Activated naive CD8-positive, alpha-beta T cell treated with anti-CD3 and anti-CD28 coated beads, Interleukin-2, amount 10 ng/mL, durations not matched to agents 7 days and 5 days (primary cell): Measurements from ENCODE around the gene DOCK1. TPM values are rescaled to one million over a fixed set of nuclear protein-coding genes. Genes with fewer than 3 reads are reported as not detected.
"Not testable (repeated sequence)": the region's sequence is repeated elsewhere in the genome, so short reads cannot be mapped to it uniquely, and the experiment has no call there.

Source experiments
- ATAC-seq: fragments of 150-1000 bp; cut with Tn5 transposase; one replicate; pipeline ENCODE4 v1.10.0; 2021; ENCODE audit warnings: low read depth, moderate library complexity
- POLR2A ChIA-PET: fragments of 350-600 bp; sonication (Branson Sonifier 250); formaldehyde crosslinking; loops from one replicate; lab custom pipeline; 2021; ENCODE audit warnings: antibody characterized with exemption; lab: Charles Lee
- DNase-seq: peaks from one replicate; pipeline ENCODE4 v3.0.0; 2021
- H3K27ac Mint-ChIP-seq: one replicate; pipeline ENCODE4 v1.8.0; 2022; ENCODE audit warnings: mild to moderate bottlenecking, mixed read lengths
- H3K27me3 Mint-ChIP-seq: one replicate; pipeline ENCODE4 v1.8.0; 2022; ENCODE audit warnings: mild to moderate bottlenecking, moderate library complexity, mixed read lengths
- H3K36me3 Mint-ChIP-seq: one replicate; pipeline ENCODE4 v1.8.0; 2021; ENCODE audit warnings: mild to moderate bottlenecking, mixed read lengths
- H3K4me1 Mint-ChIP-seq: one replicate; pipeline ENCODE4 v1.8.0; 2021; ENCODE audit warnings: mixed read lengths
- H3K4me3 Mint-ChIP-seq: one replicate; pipeline ENCODE4 v1.8.0; 2022; ENCODE audit warnings: mild to moderate bottlenecking, moderate library complexity, mixed read lengths
- H3K9me3 Mint-ChIP-seq: one replicate; pipeline ENCODE4 v1.8.0; 2021; ENCODE audit warnings: mixed read lengths
- total RNA-seq, 2 experiments: library from RNA; stranded (reverse); gene quantifications; one replicate each; pipeline ENCODE4 v1.2.3, GENCODE V29; 2021

Gene DOCK1
- total RNA-seq, 2 experiments from 2014 or later, result 0.06 to 0.14 TPM

- H3K9me3 Mint-ChIP-seq, H3K4me3 Mint-ChIP-seq, ATAC-seq, H3K27ac Mint-ChIP-seq, H3K27me3 Mint-ChIP-seq, H3K36me3 Mint-ChIP-seq, DNase-seq, POLR2A ChIA-PET, H3K4me1 Mint-ChIP-seq: not testable (repeated sequence)
Measured at GRCh38 chr10:126890797-126891196, 14.4 kb upstream of the DOCK1 start.

DNA sequence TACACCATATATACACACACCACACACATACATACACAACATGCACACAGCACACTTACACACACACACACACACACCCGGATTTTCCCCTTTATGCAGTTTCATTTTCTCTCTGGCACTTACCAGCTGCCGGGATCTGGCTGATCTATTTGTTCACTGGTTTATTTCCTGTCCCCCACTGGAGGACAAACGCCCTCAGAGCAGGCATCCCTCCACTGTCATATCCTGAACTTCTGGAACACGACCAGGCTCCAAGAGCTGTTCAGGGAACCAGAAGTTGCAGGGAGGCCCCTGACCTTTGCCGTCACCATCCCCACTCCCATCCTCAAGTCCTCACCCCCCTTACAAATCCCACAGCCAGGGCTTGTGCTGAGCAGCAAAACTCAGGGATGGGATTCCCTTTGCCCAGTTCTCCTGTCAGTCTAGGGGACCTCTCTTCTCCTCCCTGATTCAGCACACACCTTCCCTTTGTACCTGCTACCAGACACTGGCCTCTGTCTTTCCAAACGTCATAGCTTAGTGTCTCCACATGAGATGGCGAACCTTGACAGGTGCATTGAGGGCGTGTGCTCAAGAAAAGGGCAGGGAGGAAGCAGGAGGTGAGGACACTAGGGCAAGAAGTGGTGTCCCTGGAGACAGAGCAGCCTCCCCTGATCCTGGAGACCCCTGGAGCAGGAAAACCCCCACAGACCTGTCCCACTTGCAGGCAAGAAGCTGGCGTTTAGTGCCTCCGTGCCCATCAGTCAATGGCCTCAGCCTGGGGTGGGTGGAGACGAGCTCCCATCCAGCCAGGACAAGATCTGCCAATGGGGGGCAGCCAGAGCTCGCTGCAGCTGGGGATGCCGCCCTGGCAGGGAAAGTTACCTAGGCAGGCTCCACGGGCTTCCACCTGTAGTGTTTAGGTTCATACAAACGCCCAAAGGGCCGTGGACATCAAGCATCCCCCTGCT lies 12.7 kb upstream of the DOCK1 start:
- no peaks in the 10 kb centered on the region for H3K27me3 Mint-ChIP-seq
- H3K9me3 Mint-ChIP-seq, result peaks cover 8% of the 10 kb centered on the region
- H3K4me1 Mint-ChIP-seq, result peaks cover 2% of the 10 kb centered on the region
- ATAC-seq, result no peak
- H3K36me3 Mint-ChIP-seq, result no peaks in the 10 kb centered on the region
- no peak for DNase-seq
- H3K27ac Mint-ChIP-seq, result no peak overlapping the region
- POLR2A ChIA-PET, result no interaction called here
- no peak overlapping the region for H3K4me3 Mint-ChIP-seq

- Mint-ChIP-seq H3K4me1 (peaks cover 2% of the 10 kb centered on the region), H3K36me3 (no peaks in the 10 kb centered on the region), H3K27me3 (no peaks in the 10 kb centered on the region), H3K4me3 (no peak overlapping the region), H3K27ac (no peak overlapping the region), H3K9me3 (peaks cover 12% of the 10 kb centered on the region)
- DNase-seq, result no peak
- POLR2A ChIA-PET, result no interaction called here
- no peak for ATAC-seq
Measured at GRCh38 chr10:126893206-126893605, 12.0 kb upstream of the DOCK1 start.

GRCh38 chr10:126893841-126894240 lies 11.4 kb upstream of the DOCK1 start:
- Mint-ChIP-seq H3K27ac (no peak overlapping the region), H3K36me3 (no peaks in the 10 kb centered on the region)
- ATAC-seq, result no peak

DNA sequence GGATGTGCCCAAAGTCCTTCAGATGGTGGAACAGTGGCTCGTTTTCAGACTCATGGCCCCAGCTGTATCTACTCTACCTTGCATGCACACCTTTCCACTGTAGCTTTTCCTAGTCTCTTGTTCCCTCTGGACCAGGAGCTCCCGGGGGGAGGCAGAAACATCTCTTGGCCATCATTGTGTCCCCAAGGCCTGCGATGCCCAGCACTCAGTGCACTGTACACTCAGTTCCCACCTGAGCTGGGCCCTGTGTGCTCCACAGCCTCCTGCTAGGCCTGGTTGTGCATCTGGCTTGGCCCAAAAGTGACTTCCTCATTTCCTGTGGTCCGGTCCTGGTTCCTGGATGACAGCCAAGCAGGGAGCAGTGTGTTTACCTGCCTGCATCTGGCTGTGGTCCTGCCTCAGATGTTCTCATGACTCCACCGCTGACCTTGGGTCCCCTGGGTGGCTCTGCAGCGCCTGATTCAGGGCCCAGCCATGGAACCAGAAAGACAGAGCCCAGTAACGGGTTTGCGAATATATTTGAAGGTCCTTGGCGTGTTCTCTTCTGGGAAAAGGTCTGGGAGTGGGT lies 9.9 kb upstream of the DOCK1 start:
- Mint-ChIP-seq H3K4me3 (no peak overlapping the region), H3K27ac (no peak overlapping the region), H3K9me3 (peaks cover 14% of the 10 kb centered on the region), H3K4me1 (peaks cover 2% of the 10 kb centered on the region), H3K27me3 (no peaks in the 10 kb centered on the region), H3K36me3 (no peaks in the 10 kb centered on the region)
- no peak for ATAC-seq
- no peak for DNase-seq
- POLR2A ChIA-PET, result no interaction called here

More at GRCh38 chr10:126893841-126894240, 11.4 kb upstream of the DOCK1 start:
- POLR2A ChIA-PET, result no interaction called here
- H3K9me3 Mint-ChIP-seq, result peaks cover 12% of the 10 kb centered on the region
- no peak overlapping the region for H3K4me3 Mint-ChIP-seq
- no peak for DNase-seq
- peaks cover 2% of the 10 kb centered on the region for H3K4me1 Mint-ChIP-seq
- H3K27me3 Mint-ChIP-seq, result no peaks in the 10 kb centered on the region

DNA sequence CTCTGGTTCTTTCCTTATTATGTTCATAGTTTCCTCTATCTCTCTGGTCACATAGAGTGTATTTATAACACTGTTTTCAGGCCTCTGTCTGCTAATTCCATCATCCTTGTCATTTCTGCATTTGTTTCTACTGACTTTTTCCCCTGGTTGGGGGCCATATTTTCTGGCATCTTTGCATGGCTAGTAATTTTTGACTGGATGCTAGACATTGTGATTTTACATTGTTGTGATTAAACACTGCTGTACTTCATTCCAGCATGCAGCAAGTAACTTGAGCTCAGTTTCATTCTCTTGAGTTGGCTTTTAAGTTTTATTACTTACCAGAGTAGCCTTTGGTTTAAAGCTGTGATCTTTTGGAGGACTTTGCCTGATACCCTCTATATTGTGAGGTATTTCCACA lies 6.8 kb upstream of the DOCK1 start:
- H3K4me3 Mint-ChIP-seq, result no peak overlapping the region
- H3K4me1 Mint-ChIP-seq, result no peaks in the 10 kb centered on the region
- peaks cover 7% of the 10 kb centered on the region for H3K9me3 Mint-ChIP-seq
- DNase-seq (no peak), ATAC-seq (no peak)
- no peaks in the 10 kb centered on the region for H3K36me3 Mint-ChIP-seq
- no peak overlapping the region for H3K27ac Mint-ChIP-seq
- POLR2A ChIA-PET, result no interaction called here
- H3K27me3 Mint-ChIP-seq, result peaks cover under 1% of the 10 kb centered on the region

DNA sequence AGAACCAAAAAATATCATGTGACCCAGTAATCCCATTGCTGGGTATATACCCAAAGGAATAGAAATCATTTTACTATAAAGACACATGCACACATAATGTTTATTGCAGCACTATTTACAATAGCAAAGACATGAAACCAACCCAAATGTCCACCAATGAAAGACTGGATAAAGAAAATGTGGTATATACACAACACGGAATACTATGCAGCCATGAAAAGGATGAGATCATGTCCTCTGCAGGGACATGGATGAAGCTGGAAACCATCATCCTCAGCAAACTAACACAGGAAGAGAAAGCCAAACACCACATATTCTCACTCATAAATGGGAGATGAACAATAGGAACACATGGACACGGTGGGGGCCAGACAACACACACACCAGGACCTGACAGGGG lies 5.7 kb upstream of the DOCK1 start:
- H3K36me3 Mint-ChIP-seq, H3K27ac Mint-ChIP-seq, H3K9me3 Mint-ChIP-seq, POLR2A ChIA-PET, H3K4me3 Mint-ChIP-seq, H3K27me3 Mint-ChIP-seq, H3K4me1 Mint-ChIP-seq, ATAC-seq, DNase-seq: not testable (repeated sequence)

DNA sequence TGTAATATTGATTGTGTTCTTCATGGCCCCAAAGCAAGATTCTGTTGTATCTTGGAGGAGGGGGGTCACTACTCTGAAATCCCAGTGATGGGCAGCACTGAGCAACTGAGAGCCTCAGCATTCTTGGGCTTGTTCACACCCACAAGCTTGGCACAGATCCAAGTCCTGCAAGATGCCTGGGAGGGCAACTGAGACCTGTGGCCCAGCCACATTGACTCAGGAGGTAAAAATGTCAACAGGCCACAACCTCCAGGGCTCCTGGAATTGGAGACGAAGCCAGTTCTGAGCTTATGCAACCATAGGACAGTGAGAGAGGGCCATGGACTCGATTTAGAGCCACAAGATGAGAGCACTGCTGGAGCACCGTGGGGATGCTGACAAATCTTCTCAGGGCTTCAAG lies 3.1 kb upstream of the DOCK1 start:
- Mint-ChIP-seq H3K27me3 (peaks cover 19% of the 10 kb centered on the region), H3K4me3 (no peak overlapping the region), H3K4me1 (no peaks in the 10 kb centered on the region), H3K36me3 (peaks cover 1% of the 10 kb centered on the region), H3K27ac (no peak overlapping the region), H3K9me3 (peaks cover 7% of the 10 kb centered on the region)
- DNase-seq (no peak), ATAC-seq (no peak)
- POLR2A ChIA-PET, result no interaction called here

- POLR2A ChIA-PET, result no interaction called here
- DNase-seq (no peak), ATAC-seq (no peak)
- no peak overlapping the region for H3K27ac Mint-ChIP-seq
- peaks cover 3% of the 10 kb centered on the region for H3K9me3 Mint-ChIP-seq
- H3K36me3 Mint-ChIP-seq, result peaks cover 1% of the 10 kb centered on the region
- no peaks in the 10 kb centered on the region for H3K4me1 Mint-ChIP-seq
- no peak overlapping the region for H3K4me3 Mint-ChIP-seq
- H3K27me3 Mint-ChIP-seq, result peaks cover 19% of the 10 kb centered on the region
Measured at GRCh38 chr10:126903656-126904360, 1.4 kb upstream of the DOCK1 start.

- no peak for DNase-seq
- peaks cover 3% of the 10 kb centered on the region for H3K9me3 Mint-ChIP-seq
- no peaks in the 10 kb centered on the region for H3K4me1 Mint-ChIP-seq
- H3K27me3 Mint-ChIP-seq, result peaks cover 19% of the 10 kb centered on the region
- ATAC-seq, result no peak
- no peak overlapping the region for H3K4me3 Mint-ChIP-seq
- H3K36me3 Mint-ChIP-seq, result peaks cover 1% of the 10 kb centered on the region
- H3K27ac Mint-ChIP-seq, result no peak overlapping the region
- POLR2A ChIA-PET, result no interaction called here
Measured at GRCh38 chr10:126904516-126904817, 761 bp upstream of the DOCK1 start.

DNA sequence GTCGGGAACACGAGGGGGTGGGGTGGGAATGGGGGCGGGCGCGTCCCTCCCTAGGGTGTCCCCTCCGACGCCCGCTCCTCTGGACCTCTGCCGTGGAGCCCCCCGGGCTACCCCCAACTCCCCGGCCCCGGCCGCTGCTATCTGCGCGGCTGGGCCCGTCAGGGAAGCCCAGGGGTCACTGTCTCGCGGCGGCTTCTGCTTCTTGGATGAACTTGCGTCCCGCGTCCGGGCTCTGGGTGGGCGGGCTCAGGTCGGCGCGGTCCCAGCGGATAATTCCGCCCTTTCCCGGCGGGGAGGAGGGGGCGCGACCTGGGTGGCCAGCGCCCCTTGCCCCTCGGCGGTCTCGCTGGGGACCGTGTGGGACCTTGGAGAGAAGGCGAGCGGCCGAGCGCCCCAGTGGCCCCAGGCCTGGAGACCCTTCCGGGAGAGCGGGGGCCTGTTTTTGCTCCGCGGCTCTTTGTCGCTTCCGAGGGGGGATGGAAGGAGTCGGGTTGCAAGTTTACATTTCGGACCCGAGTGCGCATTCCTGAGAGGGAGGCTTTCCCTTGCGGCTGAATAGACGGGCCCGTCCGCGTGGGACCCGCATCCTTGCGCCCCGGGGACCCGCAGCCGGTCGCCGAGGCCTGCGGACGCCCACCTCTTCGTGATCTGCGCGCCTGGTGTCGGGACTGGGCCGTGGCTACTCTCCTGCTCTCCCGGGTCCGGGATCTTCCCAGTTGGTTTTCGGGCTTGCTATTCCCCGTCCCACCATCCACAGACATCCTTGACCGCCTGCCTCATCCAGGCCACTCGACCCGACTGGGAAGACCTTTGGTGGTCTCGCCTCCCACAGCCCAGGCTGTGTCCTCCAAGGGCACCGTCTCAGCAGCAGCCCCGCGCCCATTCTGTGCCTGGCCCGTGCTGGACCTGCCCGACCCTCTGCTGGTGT lies 812 bp downstream of the DOCK1 start:
- H3K4me3 Mint-ChIP-seq, result peak overlapping the region; percentile 39
- H3K36me3 Mint-ChIP-seq, result peaks cover 1% of the 10 kb centered on the region
- H3K27ac Mint-ChIP-seq, result no peak overlapping the region
- no peaks in the 10 kb centered on the region for H3K9me3 Mint-ChIP-seq
- DNase-seq, result no peak
- ATAC-seq, result no peak
- H3K4me1 Mint-ChIP-seq, result no peaks in the 10 kb centered on the region
- POLR2A ChIA-PET, result no interaction called here
- H3K27me3 Mint-ChIP-seq, result peaks cover 19% of the 10 kb centered on the region

DNA sequence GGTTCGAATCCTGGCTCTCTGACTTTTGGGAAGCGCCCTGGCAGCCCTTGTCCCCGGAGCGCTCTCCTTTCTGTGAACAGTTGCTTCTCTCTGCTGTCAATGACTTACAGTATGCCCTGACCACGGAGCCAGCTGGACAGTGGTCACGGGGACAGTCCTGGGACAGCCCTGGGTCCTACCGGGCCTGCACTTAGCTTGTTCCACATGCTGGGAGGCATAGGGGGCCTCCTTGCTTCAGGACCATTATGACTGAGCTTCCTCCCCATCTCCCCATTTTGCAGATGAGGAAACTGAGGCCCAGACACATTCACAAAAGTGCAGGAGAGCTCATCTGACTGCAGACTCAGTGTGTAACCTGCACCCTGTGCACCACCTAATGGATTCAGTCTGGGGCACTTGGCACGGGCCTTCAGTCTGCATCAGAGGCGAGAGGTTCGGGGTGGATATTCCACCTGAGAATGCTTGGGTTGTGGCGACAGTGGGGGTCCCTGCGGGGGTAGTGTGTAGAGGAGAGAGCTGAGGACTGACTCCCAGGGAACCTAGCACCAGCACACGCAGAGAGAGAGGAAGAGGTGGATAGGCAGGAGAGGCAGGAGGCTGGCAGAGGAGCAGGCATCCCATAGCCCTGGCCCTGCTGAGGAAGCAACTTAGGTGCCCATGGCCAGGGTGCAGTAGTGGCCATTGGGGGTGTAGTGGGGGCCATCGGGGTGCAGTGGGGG lies 1.6 kb downstream of the DOCK1 start:
- no peaks in the 10 kb centered on the region for H3K9me3 Mint-ChIP-seq

More for the DNA sequence above, 1.6 kb downstream of the DOCK1 start:
- DNase-seq, result no peak
- H3K4me3 Mint-ChIP-seq, result peak overlapping the region; percentile 39
- H3K4me1 Mint-ChIP-seq, result no peaks in the 10 kb centered on the region
- peaks cover 19% of the 10 kb centered on the region for H3K27me3 Mint-ChIP-seq
- POLR2A ChIA-PET, result no interaction called here
- peaks cover 1% of the 10 kb centered on the region for H3K36me3 Mint-ChIP-seq
- ATAC-seq, result no peak
- H3K27ac Mint-ChIP-seq, result no peak overlapping the region
